Measurements from ENCODE around the gene PLPPR4.

The PLPPR4 gene

GRCh38 chr1:99352821-99353220, 88.5 kb downstream of the PLPPR4 start:
- TF ChIP-seq REST (IDR thresholded peaks at IDR 0.05; ENCODE audit: insufficient read depth in 1 of 2, low read depth in 2 of 2, low read length in 2 of 2): no peak

GRCh38 chr1:99358770-99359169, 94.5 kb downstream of the PLPPR4 start:
- no peak for TF ChIP-seq SIN3A (IDR thresholded peaks at IDR 0.05; ENCODE audit: borderline replicate concordance, insufficient read depth, low read length)
- TF ChIP-seq POLR2AphosphoS5 (IDR thresholded peaks at IDR 0.05; ENCODE audit: low read depth, low read length): no peak
- TF ChIP-seq FOXP2 (optimal IDR thresholded peaks at IDR 0.05; ENCODE audit: borderline replicate concordance, extremely low read depth, extremely low read length, insufficient read depth): no peak
- no peak for TF ChIP-seq REST (IDR thresholded peaks at IDR 0.05; ENCODE audit: insufficient read depth in 1 of 2, low read depth in 2 of 2, low read length in 2 of 2)
- TF ChIP-seq TAF1 (IDR thresholded peaks at IDR 0.05; ENCODE audit: borderline replicate concordance, insufficient read depth, low read length): no peak
